Middle frontal gyrus (tissue), 1 donor: ENCODE data around the gene TGFBR3L.
A peak's percentile ranks its signal among the peaks of the same experiment; 100 is the strongest.
"Not testable (repeated sequence)": the region's sequence is repeated elsewhere in the genome, so short reads cannot be mapped to it uniquely, and the experiment has no call there.

Experiments
- DNase-seq: peaks from one replicate; pipeline ENCODE4 v3.0.0-alpha.2; 2015; ENCODE audit warnings: low spot score; ENCODE audit errors: extremely low spot score

Gene TGFBR3L

GRCh38 chr19:7916103-7916954 lies 1.7 kb downstream of the TGFBR3L start:
- no peak for DNase-seq

DNA sequence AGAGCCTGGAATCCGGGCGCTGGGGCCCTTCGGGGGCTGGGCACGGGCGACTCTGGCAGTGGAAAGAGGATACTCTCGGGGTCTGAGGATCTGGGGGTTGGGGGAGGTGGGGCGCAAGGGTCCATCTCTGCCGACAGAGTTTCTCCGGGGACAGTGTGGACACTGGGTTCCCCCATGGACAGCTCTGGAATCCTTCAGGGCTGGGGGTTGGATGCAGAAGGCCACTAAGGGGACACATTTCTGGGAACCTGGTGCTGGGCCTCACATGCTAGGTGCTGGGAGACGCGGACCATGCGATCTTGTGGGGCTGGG lies 2.3 kb downstream of the TGFBR3L start:
- no peak for DNase-seq

DNA sequence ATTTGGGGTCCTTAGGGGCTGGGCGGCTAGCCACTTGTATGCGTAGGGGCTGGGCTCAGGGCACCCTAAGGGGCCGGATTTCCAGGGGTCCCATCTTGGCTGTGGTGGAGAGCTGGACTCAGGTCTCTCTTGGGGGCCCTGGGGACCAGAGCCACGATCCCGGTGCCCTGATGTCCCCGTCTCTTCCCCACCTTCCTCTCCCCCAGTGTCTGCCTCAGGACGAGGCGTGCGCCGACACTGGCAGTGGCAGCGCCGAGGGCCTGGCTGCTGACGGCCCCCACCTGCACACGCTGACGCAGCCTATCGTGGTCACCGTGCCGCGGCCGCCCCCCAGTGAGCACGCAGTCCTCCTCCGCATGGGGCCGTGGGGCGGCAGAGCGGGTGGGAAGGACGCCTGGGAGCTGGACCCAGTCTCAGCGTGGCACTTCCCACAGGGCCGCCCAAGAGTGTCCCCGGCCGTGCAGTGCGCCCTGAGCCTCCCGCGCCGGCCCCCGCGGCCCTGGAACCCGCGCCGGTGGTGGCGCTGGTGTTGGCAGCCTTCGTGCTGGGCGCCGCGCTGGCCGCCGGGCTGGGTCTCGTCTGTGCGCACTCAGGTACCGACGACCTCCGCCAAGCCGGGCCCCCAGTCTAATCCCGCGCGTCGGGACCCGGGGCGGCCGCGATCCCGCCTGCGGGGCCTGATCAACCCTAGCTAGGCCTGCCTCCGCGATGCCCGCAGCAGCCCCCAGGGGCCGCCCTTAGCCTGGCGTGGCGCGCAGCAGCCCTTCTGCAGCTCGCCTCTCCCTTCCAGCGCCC lies 2.8 kb downstream of the TGFBR3L start:
- no peak for DNase-seq

GRCh38 chr19:7918062-7918614 lies 3.5 kb downstream of the TGFBR3L start:
- not testable (repeated sequence) for DNase-seq

DNA sequence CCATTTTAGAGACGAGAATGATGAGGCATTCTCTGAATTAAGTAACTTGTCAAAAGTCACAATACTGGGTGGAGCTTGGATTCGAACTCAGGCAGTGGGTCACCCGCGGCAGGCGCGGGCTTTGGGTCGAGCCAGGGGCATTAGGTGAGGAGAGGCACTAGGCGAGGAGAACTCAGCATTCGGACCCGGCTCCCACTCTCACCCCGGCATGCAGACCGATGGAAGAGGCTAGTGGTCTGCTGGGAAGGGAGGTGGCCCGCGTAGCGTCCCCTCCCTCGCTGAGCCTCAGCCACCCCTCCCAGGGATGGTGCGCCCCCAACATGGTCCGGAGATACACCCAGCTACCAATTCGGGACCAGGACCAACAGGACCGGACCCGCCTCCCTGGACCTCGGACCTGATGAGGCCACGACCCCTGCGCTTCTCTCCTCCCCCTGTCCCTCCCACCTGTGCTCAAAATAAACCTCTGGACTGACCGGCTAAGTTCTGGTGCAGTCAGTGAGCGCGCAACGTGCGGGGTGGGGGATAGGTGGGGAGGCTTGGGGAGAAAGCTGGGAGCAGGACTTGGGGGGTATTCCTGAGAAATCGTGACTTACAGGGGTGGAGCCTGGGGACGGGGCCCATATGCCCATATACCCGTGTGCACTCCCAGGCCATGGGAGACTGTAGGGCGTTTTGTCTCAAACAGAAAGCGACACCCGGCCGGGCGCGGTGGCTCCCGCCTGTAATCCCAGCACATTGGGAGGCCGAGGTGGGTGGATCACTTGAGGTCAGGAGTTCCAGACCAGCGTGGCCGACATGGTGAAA lies 4.2 kb downstream of the TGFBR3L start:
- no peak for DNase-seq

DNA sequence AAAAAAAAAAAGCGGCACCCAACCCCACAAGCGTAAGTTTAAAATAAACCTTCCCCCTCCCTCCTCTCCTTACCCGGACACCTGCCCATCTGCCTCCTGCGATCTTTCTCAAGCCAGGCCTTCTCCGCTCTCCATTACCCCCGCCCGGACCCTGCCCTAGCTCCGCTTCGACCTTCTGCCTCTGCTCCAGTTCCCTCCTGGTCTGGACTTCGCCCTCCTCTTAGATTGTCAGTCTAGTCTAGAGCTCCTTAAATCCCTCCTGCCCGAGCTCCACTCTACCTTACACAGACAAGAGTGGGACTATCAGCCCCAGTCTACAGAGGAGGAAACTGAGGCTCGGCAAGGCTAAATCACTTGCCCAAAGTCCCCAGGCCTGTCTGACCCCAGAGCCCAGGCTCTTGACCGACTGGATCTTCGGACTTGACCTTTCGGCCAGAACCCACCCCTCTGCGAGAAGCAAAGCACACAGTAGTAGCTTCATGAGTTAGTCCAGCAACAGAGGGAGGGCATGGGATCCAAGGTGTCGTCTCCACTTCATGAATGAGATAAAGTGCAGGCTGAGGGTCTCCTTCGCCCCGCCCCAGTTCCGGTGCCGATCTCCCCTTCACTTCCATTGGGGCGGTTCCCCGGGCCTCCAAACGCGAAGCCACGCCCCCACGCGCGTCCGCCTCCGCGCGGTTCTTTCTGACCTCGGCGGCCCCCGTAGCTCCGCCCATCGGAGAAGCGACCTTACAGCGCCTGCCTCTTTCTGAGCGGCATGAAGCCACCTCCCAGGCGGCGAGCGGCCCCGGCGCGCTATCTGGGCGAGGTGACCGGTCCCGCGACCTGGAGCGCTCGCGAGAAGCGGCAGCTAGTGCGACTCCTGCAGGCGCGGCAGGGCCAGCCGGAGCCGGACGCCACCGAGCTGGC lies 5.2 kb downstream of the TGFBR3L start, which contains the start of gene SNAPC2:
TSS of gene SNAPC2 (plus strand) at position 729 of the 909 bp plus-strand sequence. CDS start at position 758, 29 bp downstream.
- peak; percentile 60 for DNase-seq

GRCh38 chr19:7920519-7921301 lies 6.1 kb downstream of the TGFBR3L start:
- peak; percentile 85 for DNase-seq

DNA sequence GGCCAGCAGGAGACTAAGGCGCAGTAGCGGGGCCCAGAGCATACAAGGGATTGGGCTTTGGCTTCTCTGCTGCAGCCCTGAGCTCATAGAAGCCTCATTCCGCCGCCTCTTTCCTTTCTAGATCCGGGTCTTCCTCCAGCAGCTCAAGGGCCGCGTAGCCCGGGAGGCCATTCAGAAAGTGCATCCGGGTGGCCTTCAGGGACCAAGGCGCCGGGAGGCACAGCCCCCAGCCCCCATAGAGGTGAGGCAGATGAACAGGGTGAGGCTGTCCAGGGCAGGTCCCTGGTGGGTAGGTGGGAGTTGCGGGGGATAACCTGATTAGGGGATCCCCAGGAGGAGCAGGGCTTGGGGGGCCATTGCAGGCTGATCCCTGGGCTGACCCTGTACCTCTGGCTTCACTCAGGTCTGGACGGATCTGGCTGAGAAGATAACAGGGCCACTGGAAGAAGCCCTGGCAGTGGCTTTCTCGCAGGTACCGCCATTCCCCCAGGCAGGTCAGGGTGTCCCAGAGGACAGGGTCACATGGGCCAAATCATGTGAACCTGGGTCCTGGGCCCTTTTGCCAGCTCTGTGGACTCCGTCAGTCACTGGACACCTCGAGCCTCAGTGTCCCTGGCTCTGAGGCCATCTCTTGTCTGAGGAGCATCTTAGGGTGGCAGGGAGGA lies 6.8 kb downstream of the TGFBR3L start:
- no peak for DNase-seq

DNA sequence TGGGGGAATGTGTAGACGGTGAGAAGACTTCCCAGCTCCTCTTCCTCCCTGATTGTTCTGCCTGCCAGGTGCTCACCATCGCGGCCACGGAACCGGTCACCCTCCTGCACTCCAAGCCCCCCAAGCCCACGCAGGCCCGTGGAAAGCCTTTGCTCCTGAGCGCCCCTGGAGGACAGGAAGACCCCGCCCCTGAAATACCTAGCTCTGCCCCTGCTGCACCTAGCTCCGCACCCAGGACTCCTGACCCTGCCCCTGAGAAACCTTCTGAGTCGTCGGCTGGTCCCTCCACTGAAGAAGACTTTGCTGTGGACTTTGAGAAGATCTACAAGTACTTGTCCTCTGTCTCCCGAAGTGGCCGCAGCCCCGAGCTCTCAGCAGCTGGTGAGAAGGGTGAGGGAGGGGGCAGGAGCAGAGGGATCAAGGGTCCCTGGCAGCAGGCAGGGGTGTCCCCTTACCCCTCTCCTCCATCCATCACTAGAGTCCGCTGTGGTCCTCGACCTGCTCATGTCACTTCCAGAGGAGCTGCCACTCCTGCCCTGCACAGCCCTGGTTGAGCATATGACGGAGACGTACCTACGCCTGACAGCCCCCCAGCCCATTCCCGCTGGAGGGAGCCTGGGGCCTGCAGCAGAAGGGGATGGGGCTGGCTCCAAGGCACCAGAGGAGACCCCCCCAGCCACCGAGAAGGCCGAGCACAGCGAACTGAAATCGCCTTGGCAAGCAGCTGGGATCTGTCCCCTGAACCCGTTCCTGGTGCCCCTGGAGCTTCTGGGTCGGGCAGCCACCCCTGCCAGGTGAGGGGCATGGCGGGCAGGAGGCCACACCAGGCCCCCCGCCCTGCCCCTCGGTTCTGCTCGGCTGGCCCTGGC lies 7.6 kb downstream of the TGFBR3L start:
- no peak for DNase-seq

- DNase-seq: no peak
Observed at GRCh38 chr19:7922836-7923195, 8.2 kb downstream of the TGFBR3L start.

- no peak for DNase-seq
Observed at GRCh38 chr19:7923295-7924191, 8.9 kb downstream of the TGFBR3L start.

GRCh38 chr19:7924241-7924640 lies 9.6 kb downstream of the TGFBR3L start:
- no peak for DNase-seq

- no peak for DNase-seq
Observed at GRCh38 chr19:7924651-7925170, 10.1 kb downstream of the TGFBR3L start.

DNA sequence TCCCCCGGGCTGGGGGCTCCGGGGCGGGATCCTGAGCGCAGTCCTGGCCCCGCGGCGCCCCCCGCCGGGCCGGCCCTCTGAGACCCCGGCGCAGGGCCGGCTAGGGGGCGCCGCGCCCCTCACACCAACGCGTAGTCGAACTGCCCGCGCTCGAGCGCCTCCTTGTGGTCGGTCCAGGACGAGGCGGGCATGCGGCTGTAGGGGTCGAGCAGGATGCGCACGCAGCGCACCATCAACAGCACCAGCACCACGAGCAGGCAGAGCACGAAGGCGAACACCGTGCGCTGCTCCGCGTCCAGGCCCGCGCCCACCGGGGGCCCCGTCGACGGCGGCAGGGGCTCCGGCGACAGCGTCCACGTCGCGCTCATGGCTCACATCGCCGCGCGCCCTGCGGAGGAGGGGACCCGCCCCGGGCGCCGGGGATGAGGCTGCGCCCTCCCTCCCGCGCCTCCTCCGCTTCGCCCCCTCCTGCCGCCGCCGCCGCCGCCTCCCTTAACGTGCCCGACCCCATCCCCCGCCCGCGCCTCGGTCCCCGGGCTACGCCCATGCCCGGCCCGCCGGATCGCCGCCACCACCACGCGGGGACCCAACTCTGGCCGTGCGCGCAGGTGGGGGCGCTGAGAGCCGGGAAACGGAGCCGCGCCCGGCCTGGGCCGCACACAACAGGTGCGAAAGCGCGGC lies 10.7 kb downstream of the TGFBR3L start:
- no peak for DNase-seq

GRCh38 chr19:7926021-7926726 lies 11.5 kb downstream of the TGFBR3L start, which contains the start of gene CTXN1:
CTXN1 (minus strand) TSS chr19:7926135; CDS start chr19:7925538, 597 bp downstream.
- DNase-seq: no peak
